H1 (cell line): ENCODE results near the gene ADGRL2. TPM values are rescaled to one million over a fixed set of nuclear protein-coding genes. Genes with fewer than 3 reads are reported as not detected.

Experiments used
- CTCF ChIA-PET: fragments of 300-600 bp; sonication (Branson Sonifier 250); formaldehyde crosslinking; loops from one replicate; lab custom pipeline; 2021; ENCODE audit not compliant: partially characterized antibody; lab: Charles Lee
- POLR2A ChIA-PET: fragments of 300-600 bp; sonication (Branson Sonifier 250); formaldehyde crosslinking; loops from one replicate; lab custom pipeline; 2021; ENCODE audit warnings: inconsistent platforms; ENCODE audit not compliant: partially characterized antibody; lab: Charles Lee
- DNase-seq, 2 experiments: peaks; one replicate each; pipeline versions ENCODE4 v3.0.0 to v3.0.0-alpha.2; 2010 to 2022; ENCODE audit warnings: low spot score in 2 of 2, low read depth in 1 of 2, mixed read lengths in 1 of 2
- FAIRE-seq: peaks from 2 replicates; lab custom pipeline; 2011; peaks lifted over from hg19 to GRCh38; lab: Jason Lieb, UNC
- H2AFZ ChIP-seq: 2 replicates; pipeline ENCODE4 v1.8.1; 2012; ENCODE audit warnings: low read length, inconsistent platforms
- H2AK5ac ChIP-seq: 2 replicates; pipeline ENCODE4 v1.6.1; 2013; ENCODE audit warnings: low read depth, low read length
- H2BK120ac ChIP-seq: replicated peaks from 2 replicates; pipeline ENCODE3; 2013; ENCODE audit warnings: low read depth, low read length, inconsistent platforms
- H2BK12ac ChIP-seq: 2 replicates; pipeline ENCODE4 v1.6.1; 2013; ENCODE audit warnings: low read depth, low read length
- H2BK15ac ChIP-seq: 2 replicates; pipeline ENCODE4 v1.6.1; 2013; ENCODE audit warnings: low read length
- H2BK20ac ChIP-seq: 2 replicates; pipeline ENCODE4 v1.6.1; 2013; ENCODE audit warnings: low read length
- H2BK5ac ChIP-seq: 2 replicates; pipeline ENCODE4 v1.6.1; 2013; ENCODE audit warnings: low read depth, low read length
- H3K14ac ChIP-seq: 2 replicates; pipeline ENCODE4 v1.6.1; 2013; ENCODE audit warnings: inconsistent platforms; ENCODE audit not compliant: insufficient read length
- H3K18ac ChIP-seq: 2 replicates; pipeline ENCODE4 v1.6.1; 2013; ENCODE audit warnings: low read length; ENCODE audit errors: extremely low read depth
- H3K23ac ChIP-seq: 2 replicates; pipeline ENCODE4 v1.6.1; 2013; ENCODE audit warnings: inconsistent platforms; ENCODE audit not compliant: insufficient read length
- H3K23me2 ChIP-seq: 2 replicates; pipeline ENCODE4 v1.6.1; 2013; ENCODE audit warnings: low read depth, low read length
- H3K27ac ChIP-seq: 2 replicates; pipeline ENCODE4 v1.6.1; 2011; ENCODE audit warnings: low read depth, low read length, inconsistent platforms
- H3K27me3 ChIP-seq, 4 experiments: replicated peaks in 1 of 4; 1 replicate in 1 of 4; 2 replicates in 3 of 4; pipeline versions ENCODE4 v1.6.1 to v1.8.1; 2011 to 2013; ENCODE audit warnings: low read length in 3 of 4, mild to moderate bottlenecking in 3 of 4, inconsistent platforms in 2 of 4, mixed read lengths in 2 of 4, moderate library complexity in 1 of 4; ENCODE audit not compliant: control insufficient read depth in 3 of 4, insufficient read depth in 3 of 4; ENCODE audit errors: extremely low read depth in 1 of 4
- H3K36me3 ChIP-seq, 4 experiments: 2 replicates each; pipeline versions ENCODE4 v1.6.1 to v1.8.1; 2011 to 2013; ENCODE audit warnings: mild to moderate bottlenecking in 4 of 4, low read length in 3 of 4, moderate library complexity in 2 of 4, control low read depth in 1 of 4, inconsistent platforms in 1 of 4; ENCODE audit not compliant: insufficient read depth in 4 of 4, control insufficient read depth in 2 of 4
- H3K4ac ChIP-seq: replicated peaks from 2 replicates; pipeline ENCODE3; 2013; ENCODE audit warnings: low read length, low read depth, mixed read lengths, inconsistent platforms; ENCODE audit not compliant: insufficient read length
- H3K4me1 ChIP-seq, 4 experiments: replicated peaks in 1 of 4; 1 replicate in 1 of 4; 2 replicates in 3 of 4; pipeline versions ENCODE4 v1.6.1 to v1.8.1; 2011 to 2013; ENCODE audit warnings: low read length in 3 of 4, inconsistent platforms in 2 of 4, mixed read lengths in 1 of 4; ENCODE audit not compliant: insufficient read depth in 4 of 4, control insufficient read depth in 3 of 4
- H3K4me2 ChIP-seq, 2 experiments: 2 replicates each; pipeline versions ENCODE4 v1.6.1 to v1.8.1; 2011 to 2013; ENCODE audit warnings: low read depth in 2 of 2, low read length in 2 of 2, control low read depth in 1 of 2, inconsistent platforms in 1 of 2, mild to moderate bottlenecking in 1 of 2; ENCODE audit not compliant: insufficient read depth in 1 of 2
- H3K4me3 ChIP-seq, 4 experiments: fragments of 200-600, 300-600 bp in 1 of 4; sonication (generic), shearing (Covaris generic), sonication (Bioruptor Twin) in 1 of 4; 2 replicates each; pipeline versions ENCODE4 v1.5.1 to v1.8.1; 2011 to 2016; ENCODE audit warnings: low read length in 4 of 4, low read depth in 3 of 4, control low read depth in 2 of 4, inconsistent platforms in 2 of 4, mild to moderate bottlenecking in 2 of 4, mixed read lengths in 1 of 4, moderate library complexity in 1 of 4; ENCODE audit not compliant: insufficient read depth in 2 of 4; ENCODE audit errors: extremely low read depth in 1 of 4
- H3K56ac ChIP-seq: replicated peaks from 2 replicates; pipeline ENCODE3; 2013; ENCODE audit warnings: low read depth, mild to moderate bottlenecking, mixed read lengths, low read length, inconsistent platforms; ENCODE audit not compliant: insufficient read length
- H3K79me1 ChIP-seq: 2 replicates; pipeline ENCODE4 v1.6.1; 2013; ENCODE audit warnings: low read depth, low read length, control low read depth
- H3K79me2 ChIP-seq, 2 experiments: 2 replicates each; pipeline versions ENCODE4 v1.6.1 to v1.8.1; 2012 to 2013; ENCODE audit warnings: low read length in 2 of 2, mild to moderate bottlenecking in 2 of 2, inconsistent platforms in 1 of 2; ENCODE audit not compliant: insufficient read depth in 2 of 2, control insufficient read depth in 1 of 2
- H3K9ac ChIP-seq, 4 experiments: replicated peaks in 1 of 4; 1 replicate in 1 of 4; 2 replicates in 3 of 4; pipeline versions ENCODE4 v1.6.1 to v1.8.1; 2011 to 2013; ENCODE audit warnings: low read depth in 3 of 4, low read length in 3 of 4, control low read depth in 2 of 4, mild to moderate bottlenecking in 2 of 4, moderate library complexity in 2 of 4, inconsistent platforms in 1 of 4; ENCODE audit errors: extremely low read depth in 1 of 4
- H3K9me3 ChIP-seq, 2 experiments: 2 replicates each; pipeline versions ENCODE4 v1.6.1 to v1.8.1; 2012 to 2013; ENCODE audit warnings: mild to moderate bottlenecking in 2 of 2, moderate library complexity in 2 of 2, control low read depth in 1 of 2, inconsistent platforms in 1 of 2, low read depth in 1 of 2, low read length in 1 of 2, mixed read lengths in 1 of 2; ENCODE audit not compliant: insufficient read depth in 2 of 2
- H4K20me1 ChIP-seq, 2 experiments: replicated peaks in 1 of 2; 2 replicates each; pipeline versions ENCODE3 to v1.8.1; 2011 to 2013; ENCODE audit warnings: inconsistent platforms in 2 of 2, low read length in 2 of 2, mild to moderate bottlenecking in 1 of 2; ENCODE audit not compliant: insufficient read depth in 2 of 2, control insufficient read depth in 1 of 2
- H4K5ac ChIP-seq: 2 replicates; pipeline ENCODE4 v1.6.1; 2013; ENCODE audit warnings: low read length, low read depth, mixed read lengths, inconsistent platforms; ENCODE audit not compliant: insufficient read length
- H4K8ac ChIP-seq: 2 replicates; pipeline ENCODE4 v1.8.0; 2013; ENCODE audit warnings: mild to moderate bottlenecking, moderate library complexity, low read length, inconsistent platforms; ENCODE audit not compliant: insufficient read depth; ENCODE audit errors: extremely low read depth
- H4K91ac ChIP-seq: replicated peaks from 2 replicates; pipeline ENCODE3; 2013; ENCODE audit warnings: low read length, mixed read lengths, inconsistent platforms; ENCODE audit not compliant: insufficient read length
- CBX8 ChIP-seq: fragments of 300-800, 300-1000 bp; sonication (generic); IDR thresholded peaks from 2 replicates; pipeline ENCODE4 v1.7.1; 2016; ENCODE audit warnings: low read depth, low read length, borderline replicate concordance
- CEBPB ChIP-seq: IDR thresholded peaks from 2 replicates; pipeline ENCODE4 v1.6.1; 2012; ENCODE audit warnings: low read depth, low read length
- GTF2F1 ChIP-seq: IDR thresholded peaks from 2 replicates; pipeline ENCODE4 v1.6.1; 2012; ENCODE audit warnings: low read depth, low read length, improper control_type of control experiment, borderline replicate concordance
- KDM4A ChIP-seq: IDR thresholded peaks from one replicate; pipeline ENCODE4 v1.7.1; 2012; ENCODE audit warnings: low read depth, mild to moderate bottlenecking, moderate library complexity, low read length, inconsistent platforms; ENCODE audit not compliant: severe bottlenecking
- MAFK ChIP-seq: IDR thresholded peaks from 2 replicates; pipeline ENCODE4 v1.6.1; 2012; ENCODE audit warnings: low read depth, mild to moderate bottlenecking, improper control_type of control experiment, low read length
- POLR2AphosphoS5 ChIP-seq: IDR thresholded peaks from 2 replicates; pipeline ENCODE4 v1.6.1; 2011; ENCODE audit warnings: low read depth, low read length
- RAD21 ChIP-seq, 2 experiments: IDR thresholded peaks in 1 of 2; conservative IDR thresholded peaks in 1 of 2; 2 replicates each; pipeline ENCODE4 v1.6.1; 2011; ENCODE audit warnings: low read depth in 2 of 2, low read length in 2 of 2, improper control_type of control experiment in 1 of 2, inconsistent platforms in 1 of 2, mild to moderate bottlenecking in 1 of 2, moderate library complexity in 1 of 2
- RNF2 ChIP-seq: fragments of 200-900, 300-1000 bp; sonication (generic); IDR thresholded peaks from 2 replicates; pipeline ENCODE4 v1.7.1; 2016; ENCODE audit warnings: borderline replicate concordance, low read depth, mild to moderate bottlenecking, antibody characterized with exemption, low read length; ENCODE audit not compliant: poor library complexity, severe bottlenecking; ENCODE audit errors: missing control alignments
- SIX5 ChIP-seq: IDR thresholded peaks from 2 replicates; pipeline ENCODE4 v1.6.1; 2011; ENCODE audit warnings: mild to moderate bottlenecking, low read depth, low read length
- SP1 ChIP-seq: IDR thresholded peaks from 2 replicates; pipeline ENCODE4 v1.6.1; 2011; ENCODE audit warnings: low read depth, low read length
- SRF ChIP-seq: IDR thresholded peaks from 2 replicates; pipeline ENCODE4 v1.6.1; 2011; ENCODE audit warnings: mild to moderate bottlenecking, low read depth, low read length, moderate library complexity
- TEAD4 ChIP-seq: IDR thresholded peaks from 2 replicates; pipeline ENCODE4 v1.6.1; 2012; ENCODE audit warnings: low read depth, low read length, inconsistent platforms, mixed read lengths
- WGBS, 2 experiments: shearing (Covaris generic) in 1 of 2; methylation state at CpG; one replicate each; pipeline versions ENCODE4 v1.1.6 to v1.1.7; 2013 to 2015; ENCODE audit warnings: low lambda C conversion rate in 2 of 2, mixed read lengths in 2 of 2, inconsistent platforms in 1 of 2, low coverage in 1 of 2, missing lambda C conversion rate in 1 of 2; ENCODE audit not compliant: insufficient replicate concordance in 2 of 2, insufficient coverage in 1 of 2, insufficient read length in 1 of 2; ENCODE audit errors: extremely low coverage in 1 of 2, missing lambda C conversion rate in 1 of 2; 5-methylcytosine and 5-hydroxymethylcytosine counted together
- polyA plus RNA-seq, 7 experiments: library from polyadenylated mRNA; depleted of rRNA in 3 of 7; stranded (reverse) in 5 of 7; unstranded in 2 of 7; fragments of >200 nt in 5 of 7; fragments of 200-250 nt in 2 of 7; gene quantifications; 1 replicate in 5 of 7; 2 replicates in 1 of 7; 4 replicates in 1 of 7; pipeline versions ENCODE4 v1.2.1 to v1.2.3, GENCODE V29; 2011 to 2013; ENCODE audit warnings: missing spikeins in 2 of 7, mixed read lengths in 2 of 7
- total RNA-seq: library from RNA; stranded (reverse); fragmentation: NEBNext Ultra II Directional; extraction: Animal tissue kit (Norgen Biotek cat#: 25700); gene quantifications from 2 replicates; pipeline ENCODE4 v1.2.1, GENCODE V29; 2021
- TF ChIP-seq, protein P1 (sequence below): IDR thresholded peaks from 2 replicates; pipeline ENCODE4 v1.6.1; 2011; ENCODE audit warnings: low read length, improper control_type of control experiment

The ADGRL2 gene
- total and polyA plus RNA-seq, 2 of the 8 experiments (the other 6 are each of a cell fraction or from before 2014, with no cell fraction given): 113 to 124 TPM

DNA sequence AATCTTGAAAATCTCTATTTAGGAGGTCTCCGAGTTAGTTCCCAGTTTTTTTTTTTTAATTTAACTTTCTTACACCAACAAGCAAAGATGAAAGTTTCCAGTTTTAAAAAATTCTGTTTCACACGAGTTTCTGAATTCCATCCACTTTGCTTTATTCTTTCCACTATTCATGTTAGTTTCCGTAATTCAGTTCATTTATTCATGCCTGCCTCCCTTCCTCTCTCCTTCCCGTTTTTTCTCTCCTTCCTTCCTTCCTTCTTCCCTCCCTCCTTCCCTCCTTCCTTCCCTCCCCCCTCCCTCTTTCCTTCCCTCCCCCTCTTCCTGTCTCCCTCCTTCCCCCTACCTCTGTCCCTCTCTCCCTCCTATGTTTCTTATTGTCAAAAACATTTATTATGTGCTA is 22.3 kb downstream of the ADGRL2 start:
- CTCF ChIA-PET: interaction anchor here (1.1 kb wide), 1 partner anchor 271 kb away, joined by 3 read pairs; no protein-coding TSS in a partner anchor
- Histone ChIP-seq H3K4me1 (peaks cover 0 to 17% (median 11%) of the 10 kb centered on the region in 4 experiments; a peak in 5 of 7 replicates), H3K23me2 (no peaks in the 10 kb centered on the region), H3K36me3 (no peaks in the 10 kb centered on the region; a peak in 1 of 8 replicates), H2BK20ac (no peak overlapping the region), H2AFZ (no peak overlapping the region), H3K18ac (no peak overlapping the region), H3K4me3 (no peak overlapping the region), H3K4me2 (no peak overlapping the region), H3K79me1 (peaks cover 2% of the 10 kb centered on the region; the same call in 1 of the 2 replicates), H2AK5ac (no peak overlapping the region), H4K91ac (no peak overlapping the region), H4K8ac (no peak overlapping the region), H3K27me3 (no peaks in the 10 kb centered on the region), H3K4ac (no peak overlapping the region), H3K56ac (no peak overlapping the region)
- WGBS, 2 experiments: 81% methylated on average over 3 of the region's 4 CpGs; no CpG with 5 or more reads in 1 of the 2 experiments
- DNase-seq (no peak), FAIRE-seq (no peak)
- TF ChIP-seq POLR2AphosphoS5 (no peak), TEAD4 (no peak), KDM4A (no peak), RAD21 (IDR thresholded peaks at IDR 0.05 in 1 of 2, conservative IDR thresholded peaks at IDR 0.05 in 1 of 2; ENCODE audit: low read depth in 2 of 2, low read length in 2 of 2) (no peak), SP1 (no peak), SRF (no peak), MAFK (no peak), SIX5 (no peak), CBX8 (no peak), CEBPB (no peak), RNF2 (no peak), GTF2F1 (no peak)
- TF ChIP-seq, protein P1, sequence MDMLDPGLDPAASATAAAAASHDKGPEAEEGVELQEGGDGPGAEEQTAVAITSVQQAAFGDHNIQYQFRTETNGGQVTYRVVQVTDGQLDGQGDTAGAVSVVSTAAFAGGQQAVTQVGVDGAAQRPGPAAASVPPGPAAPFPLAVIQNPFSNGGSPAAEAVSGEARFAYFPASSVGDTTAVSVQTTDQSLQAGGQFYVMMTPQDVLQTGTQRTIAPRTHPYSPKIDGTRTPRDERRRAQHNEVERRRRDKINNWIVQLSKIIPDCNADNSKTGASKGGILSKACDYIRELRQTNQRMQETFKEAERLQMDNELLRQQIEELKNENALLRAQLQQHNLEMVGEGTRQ: no peak
- TF ChIP-seq, all 59 proteins: peak for 0
- H3K9ac ChIP-seq: no peak overlapping the region
- no peak overlapping the region for H2BK5ac ChIP-seq
- H4K20me1 ChIP-seq: peaks cover 5 to 13% of the 10 kb centered on the region in 2 experiments
- H2BK12ac ChIP-seq: no peak overlapping the region
- H3K9me3 ChIP-seq: no peaks in the 10 kb centered on the region
- no peak overlapping the region for H3K14ac ChIP-seq
- no peak overlapping the region for H3K23ac ChIP-seq
- POLR2A ChIA-PET: no interaction called here
- H2BK15ac ChIP-seq: no peak overlapping the region
- H4K5ac ChIP-seq: no peak overlapping the region
- no peak overlapping the region for H2BK120ac ChIP-seq
- no peak overlapping the region for H3K27ac ChIP-seq
- H3K79me2 ChIP-seq: peaks cover 6 to 99% of the 10 kb centered on the region in 2 experiments; a peak in 3 of 4 replicates
